H1 (cell line): ENCODE measurements around the gene CACNB4. TPM values are rescaled to one million over a fixed set of nuclear protein-coding genes. Genes with fewer than 3 reads are reported as not detected.

ENCODE experiments used
- CTCF ChIA-PET: fragments of 300-600 bp; sonication (Branson Sonifier 250); formaldehyde crosslinking; loops from one replicate; lab custom pipeline; 2021; ENCODE audit not compliant: partially characterized antibody; lab: Charles Lee
- POLR2A ChIA-PET: fragments of 300-600 bp; sonication (Branson Sonifier 250); formaldehyde crosslinking; loops from one replicate; lab custom pipeline; 2021; ENCODE audit warnings: inconsistent platforms; ENCODE audit not compliant: partially characterized antibody; lab: Charles Lee
- DNase-seq, 2 experiments: peaks; one replicate each; pipeline versions ENCODE4 v3.0.0 to v3.0.0-alpha.2; 2010 to 2022; ENCODE audit warnings: low spot score in 2 of 2, low read depth in 1 of 2, mixed read lengths in 1 of 2
- FAIRE-seq: peaks from 2 replicates; lab custom pipeline; 2011; peaks lifted over from hg19 to GRCh38; lab: Jason Lieb, UNC
- H2AFZ ChIP-seq: 2 replicates; pipeline ENCODE4 v1.8.1; 2012; ENCODE audit warnings: low read length, inconsistent platforms
- H2AK5ac ChIP-seq: 2 replicates; pipeline ENCODE4 v1.6.1; 2013; ENCODE audit warnings: low read depth, low read length
- H2BK120ac ChIP-seq: replicated peaks from 2 replicates; pipeline ENCODE3; 2013; ENCODE audit warnings: low read depth, low read length, inconsistent platforms
- H2BK12ac ChIP-seq: 2 replicates; pipeline ENCODE4 v1.6.1; 2013; ENCODE audit warnings: low read depth, low read length
- H2BK15ac ChIP-seq: 2 replicates; pipeline ENCODE4 v1.6.1; 2013; ENCODE audit warnings: low read length
- H2BK20ac ChIP-seq: 2 replicates; pipeline ENCODE4 v1.6.1; 2013; ENCODE audit warnings: low read length
- H2BK5ac ChIP-seq: 2 replicates; pipeline ENCODE4 v1.6.1; 2013; ENCODE audit warnings: low read depth, low read length
- H3K14ac ChIP-seq: 2 replicates; pipeline ENCODE4 v1.6.1; 2013; ENCODE audit warnings: inconsistent platforms; ENCODE audit not compliant: insufficient read length
- H3K18ac ChIP-seq: 2 replicates; pipeline ENCODE4 v1.6.1; 2013; ENCODE audit warnings: low read length; ENCODE audit errors: extremely low read depth
- H3K23ac ChIP-seq: 2 replicates; pipeline ENCODE4 v1.6.1; 2013; ENCODE audit warnings: inconsistent platforms; ENCODE audit not compliant: insufficient read length
- H3K23me2 ChIP-seq: 2 replicates; pipeline ENCODE4 v1.6.1; 2013; ENCODE audit warnings: low read depth, low read length
- H3K27ac ChIP-seq: 2 replicates; pipeline ENCODE4 v1.6.1; 2011; ENCODE audit warnings: low read depth, low read length, inconsistent platforms
- H3K27me3 ChIP-seq, 4 experiments: replicated peaks in 1 of 4; 1 replicate in 1 of 4; 2 replicates in 3 of 4; pipeline versions ENCODE4 v1.6.1 to v1.8.1; 2011 to 2013; ENCODE audit warnings: low read length in 3 of 4, mild to moderate bottlenecking in 3 of 4, inconsistent platforms in 2 of 4, mixed read lengths in 2 of 4, moderate library complexity in 1 of 4; ENCODE audit not compliant: control insufficient read depth in 3 of 4, insufficient read depth in 3 of 4; ENCODE audit errors: extremely low read depth in 1 of 4
- H3K36me3 ChIP-seq, 4 experiments: 2 replicates each; pipeline versions ENCODE4 v1.6.1 to v1.8.1; 2011 to 2013; ENCODE audit warnings: mild to moderate bottlenecking in 4 of 4, low read length in 3 of 4, moderate library complexity in 2 of 4, control low read depth in 1 of 4, inconsistent platforms in 1 of 4; ENCODE audit not compliant: insufficient read depth in 4 of 4, control insufficient read depth in 2 of 4
- H3K4ac ChIP-seq: replicated peaks from 2 replicates; pipeline ENCODE3; 2013; ENCODE audit warnings: low read length, low read depth, mixed read lengths, inconsistent platforms; ENCODE audit not compliant: insufficient read length
- H3K4me1 ChIP-seq, 4 experiments: replicated peaks in 1 of 4; 1 replicate in 1 of 4; 2 replicates in 3 of 4; pipeline versions ENCODE4 v1.6.1 to v1.8.1; 2011 to 2013; ENCODE audit warnings: low read length in 3 of 4, inconsistent platforms in 2 of 4, mixed read lengths in 1 of 4; ENCODE audit not compliant: insufficient read depth in 4 of 4, control insufficient read depth in 3 of 4
- H3K4me2 ChIP-seq, 2 experiments: 2 replicates each; pipeline versions ENCODE4 v1.6.1 to v1.8.1; 2011 to 2013; ENCODE audit warnings: low read depth in 2 of 2, low read length in 2 of 2, control low read depth in 1 of 2, inconsistent platforms in 1 of 2, mild to moderate bottlenecking in 1 of 2; ENCODE audit not compliant: insufficient read depth in 1 of 2
- H3K4me3 ChIP-seq, 4 experiments: fragments of 200-600, 300-600 bp in 1 of 4; sonication (generic), shearing (Covaris generic), sonication (Bioruptor Twin) in 1 of 4; 2 replicates each; pipeline versions ENCODE4 v1.5.1 to v1.8.1; 2011 to 2016; ENCODE audit warnings: low read length in 4 of 4, low read depth in 3 of 4, control low read depth in 2 of 4, inconsistent platforms in 2 of 4, mild to moderate bottlenecking in 2 of 4, mixed read lengths in 1 of 4, moderate library complexity in 1 of 4; ENCODE audit not compliant: insufficient read depth in 2 of 4; ENCODE audit errors: extremely low read depth in 1 of 4
- H3K56ac ChIP-seq: replicated peaks from 2 replicates; pipeline ENCODE3; 2013; ENCODE audit warnings: low read depth, mild to moderate bottlenecking, mixed read lengths, low read length, inconsistent platforms; ENCODE audit not compliant: insufficient read length
- H3K79me1 ChIP-seq: 2 replicates; pipeline ENCODE4 v1.6.1; 2013; ENCODE audit warnings: low read depth, low read length, control low read depth
- H3K79me2 ChIP-seq, 2 experiments: 2 replicates each; pipeline versions ENCODE4 v1.6.1 to v1.8.1; 2012 to 2013; ENCODE audit warnings: low read length in 2 of 2, mild to moderate bottlenecking in 2 of 2, inconsistent platforms in 1 of 2; ENCODE audit not compliant: insufficient read depth in 2 of 2, control insufficient read depth in 1 of 2
- H3K9ac ChIP-seq, 4 experiments: replicated peaks in 1 of 4; 1 replicate in 1 of 4; 2 replicates in 3 of 4; pipeline versions ENCODE4 v1.6.1 to v1.8.1; 2011 to 2013; ENCODE audit warnings: low read depth in 3 of 4, low read length in 3 of 4, control low read depth in 2 of 4, mild to moderate bottlenecking in 2 of 4, moderate library complexity in 2 of 4, inconsistent platforms in 1 of 4; ENCODE audit errors: extremely low read depth in 1 of 4
- H3K9me3 ChIP-seq, 2 experiments: 2 replicates each; pipeline versions ENCODE4 v1.6.1 to v1.8.1; 2012 to 2013; ENCODE audit warnings: mild to moderate bottlenecking in 2 of 2, moderate library complexity in 2 of 2, control low read depth in 1 of 2, inconsistent platforms in 1 of 2, low read depth in 1 of 2, low read length in 1 of 2, mixed read lengths in 1 of 2; ENCODE audit not compliant: insufficient read depth in 2 of 2
- H4K20me1 ChIP-seq, 2 experiments: replicated peaks in 1 of 2; 2 replicates each; pipeline versions ENCODE3 to v1.8.1; 2011 to 2013; ENCODE audit warnings: inconsistent platforms in 2 of 2, low read length in 2 of 2, mild to moderate bottlenecking in 1 of 2; ENCODE audit not compliant: insufficient read depth in 2 of 2, control insufficient read depth in 1 of 2
- H4K5ac ChIP-seq: 2 replicates; pipeline ENCODE4 v1.6.1; 2013; ENCODE audit warnings: low read length, low read depth, mixed read lengths, inconsistent platforms; ENCODE audit not compliant: insufficient read length
- H4K8ac ChIP-seq: 2 replicates; pipeline ENCODE4 v1.8.0; 2013; ENCODE audit warnings: mild to moderate bottlenecking, moderate library complexity, low read length, inconsistent platforms; ENCODE audit not compliant: insufficient read depth; ENCODE audit errors: extremely low read depth
- H4K91ac ChIP-seq: replicated peaks from 2 replicates; pipeline ENCODE3; 2013; ENCODE audit warnings: low read length, mixed read lengths, inconsistent platforms; ENCODE audit not compliant: insufficient read length
- CHD1 ChIP-seq: IDR thresholded peaks from 2 replicates; pipeline ENCODE4 v1.6.1; 2012; ENCODE audit warnings: low read depth, low read length, improper control_type of control experiment
- JUND ChIP-seq: IDR thresholded peaks from 2 replicates; pipeline ENCODE4 v1.6.1; 2011; ENCODE audit warnings: mild to moderate bottlenecking, improper control_type of control experiment, low read length
- KDM1A ChIP-seq: fragments of 200-600, 300-600 bp; sonication (generic); IDR thresholded peaks from 2 replicates; pipeline ENCODE4 v1.7.1; 2016; ENCODE audit warnings: mild to moderate bottlenecking, low read length, borderline replicate concordance
- WGBS, 2 experiments: shearing (Covaris generic) in 1 of 2; methylation state at CpG; one replicate each; pipeline versions ENCODE4 v1.1.6 to v1.1.7; 2013 to 2015; ENCODE audit warnings: low lambda C conversion rate in 2 of 2, mixed read lengths in 2 of 2, inconsistent platforms in 1 of 2, low coverage in 1 of 2, missing lambda C conversion rate in 1 of 2; ENCODE audit not compliant: insufficient replicate concordance in 2 of 2, insufficient coverage in 1 of 2, insufficient read length in 1 of 2; ENCODE audit errors: extremely low coverage in 1 of 2, missing lambda C conversion rate in 1 of 2; 5-methylcytosine and 5-hydroxymethylcytosine counted together
- polyA plus RNA-seq, 7 experiments: library from polyadenylated mRNA; depleted of rRNA in 3 of 7; stranded (reverse) in 5 of 7; unstranded in 2 of 7; fragments of >200 nt in 5 of 7; fragments of 200-250 nt in 2 of 7; gene quantifications; 1 replicate in 5 of 7; 2 replicates in 1 of 7; 4 replicates in 1 of 7; pipeline versions ENCODE4 v1.2.1 to v1.2.3, GENCODE V29; 2011 to 2013; ENCODE audit warnings: missing spikeins in 2 of 7, mixed read lengths in 2 of 7
- total RNA-seq: library from RNA; stranded (reverse); fragmentation: NEBNext Ultra II Directional; extraction: Animal tissue kit (Norgen Biotek cat#: 25700); gene quantifications from 2 replicates; pipeline ENCODE4 v1.2.1, GENCODE V29; 2021

CACNB4 gene
- total and polyA plus RNA-seq, 2 of the 8 experiments (the other 6 are each of a cell fraction or from before 2014, with no cell fraction given), result 2.0 to 4.0 TPM

DNA sequence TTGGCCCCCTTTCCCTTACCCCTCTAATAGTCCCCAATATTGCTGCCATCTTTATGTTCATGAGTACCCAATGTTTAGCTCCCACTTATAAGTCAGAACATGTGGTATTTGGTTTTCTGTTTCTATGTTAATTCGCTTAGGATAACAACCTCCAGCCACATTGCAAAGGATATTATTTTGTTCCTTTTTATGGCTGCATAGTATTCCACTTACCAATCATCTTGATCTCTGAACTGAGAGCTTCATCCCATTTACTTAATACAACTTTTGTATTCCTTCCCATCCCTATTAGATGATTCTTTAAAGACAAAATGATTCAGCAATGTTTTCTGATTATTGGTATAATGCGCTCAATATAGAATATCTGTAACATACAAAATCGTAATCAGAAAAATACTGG lies 307.3 kb downstream of the CACNB4 start:
- Histone ChIP-seq H3K23me2 (no peaks in the 10 kb centered on the region), H3K18ac (no peak overlapping the region), H3K56ac (no peak overlapping the region), H2BK12ac (no peak overlapping the region), H4K20me1 (peaks cover 0 to under 1% of the 10 kb centered on the region in 2 experiments), H4K5ac (no peak overlapping the region), H3K36me3 (peaks cover 0 to 7% (median 0%) of the 10 kb centered on the region in 4 experiments; a peak in 1 of 8 replicates), H3K23ac (no peak overlapping the region), H3K9me3 (0 out of 4 replicates have a peak, but pooled peaks cover 0 to 2% of the 10 kb centered on the region in 2 experiments), H2AFZ (no peak overlapping the region), H2BK15ac (no peak overlapping the region), H3K14ac (no peak overlapping the region), H3K9ac (no peak overlapping the region), H3K4me1 (no peaks in the 10 kb centered on the region), H3K4me2 (no peak overlapping the region), H3K4me3 (no peak overlapping the region), H3K79me1 (no peaks in the 10 kb centered on the region; the same call in 1 of the 2 replicates), H2BK120ac (no peak overlapping the region), H3K27me3 (no peaks in the 10 kb centered on the region), H4K91ac (no peak overlapping the region), H4K8ac (no peak overlapping the region), H3K4ac (no peak overlapping the region), H3K27ac (no peak overlapping the region), H3K79me2 (no peaks in the 10 kb centered on the region), H2BK5ac (no peak overlapping the region), H2AK5ac (no peak overlapping the region), H2BK20ac (no peak overlapping the region)
- no peak for TF ChIP-seq CHD1
- peak; percentile 36; the same call in 1 of the 2 replicates for TF ChIP-seq KDM1A
- TF ChIP-seq JUND, result no peak
- FAIRE-seq (no peak), DNase-seq (no peak)
- CTCF ChIA-PET, result interaction anchor here (1.1 to 1.7 kb wide), 4 partner anchors 15 to 234 kb away, joined by 3 to 5 read pairs (median 4); no protein-coding TSS in a partner anchor
- 93% methylated on average over 3 of the region's 3 CpGs; no CpG with 5 or more reads in 1 of the 2 experiments for WGBS, 2 experiments
- POLR2A ChIA-PET, result interaction anchor here (0.8 to 1.3 kb wide), 2 partner anchors 17 to 32 kb away, joined by 3 to 4 read pairs; no protein-coding TSS in a partner anchor
